ENCODE measurements around the gene CSTB.
A peak's percentile ranks its signal among the peaks of the same experiment; 100 is the strongest.

The CSTB gene

GRCh38 chr21:43789276-43790009, 13.3 kb upstream of the CSTB start, which contains the start of gene RRP1:
Gene RRP1, plus strand, starts transcription at chr21:43789577. Its CDS starts 53 bp downstream, at chr21:43789630.
- DNase-seq = peak; percentile 78 to 91

DNA sequence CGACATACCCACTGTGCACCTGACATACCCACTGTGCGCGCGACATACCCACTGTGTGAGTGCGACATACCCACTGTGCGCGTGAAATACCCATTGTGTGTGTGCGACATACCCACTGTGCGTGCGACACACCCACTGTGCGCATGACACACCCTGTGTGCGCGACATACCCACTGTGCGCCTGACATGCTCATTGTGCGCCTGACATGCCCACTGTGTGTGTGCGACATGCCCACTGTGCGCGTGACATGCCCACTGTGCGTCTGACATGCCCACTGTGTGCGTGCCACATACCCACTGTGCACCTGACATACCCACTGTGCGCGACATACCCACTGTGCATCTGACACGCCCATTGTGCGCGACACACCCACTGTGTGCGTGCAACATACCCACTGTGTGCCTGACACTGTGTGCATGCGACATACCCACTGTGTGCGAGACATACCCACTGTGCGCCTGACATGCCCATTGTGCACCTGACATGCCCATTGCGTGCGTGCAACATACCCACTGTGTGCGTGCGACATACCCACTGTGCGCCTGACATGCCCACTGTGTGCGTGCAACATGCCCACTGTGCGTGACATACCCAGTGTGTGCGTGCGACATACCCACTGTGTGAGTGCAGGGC, 10.8 kb upstream of the CSTB start:
- DNase-seq = no peak

- DNase-seq = no peak
Measured at GRCh38 chr21:43786300-43786806, 10.2 kb upstream of the CSTB start.

DNA sequence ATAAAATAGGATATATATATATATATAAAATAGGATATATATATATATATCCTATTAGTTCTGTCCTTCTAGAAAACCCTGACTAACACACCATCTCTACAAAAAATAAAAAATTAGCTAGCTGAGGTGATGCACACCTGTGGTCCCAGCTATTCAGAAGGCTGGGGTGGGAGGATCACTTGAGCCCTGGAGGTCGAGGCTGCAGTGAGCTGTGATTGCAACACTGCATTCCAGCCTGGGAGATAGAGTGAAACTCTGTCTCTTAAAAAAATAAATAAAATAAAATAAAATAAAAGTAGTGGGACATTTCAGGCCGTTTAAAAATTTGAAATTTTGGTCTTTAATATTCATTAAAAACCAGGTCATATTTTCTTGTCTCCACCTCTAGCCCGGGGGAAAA, 9.0 kb upstream of the CSTB start:
- DNase-seq = no peak

GRCh38 chr21:43783098-43783700, 7.1 kb upstream of the CSTB start:
- DNase-seq = no peak

DNA sequence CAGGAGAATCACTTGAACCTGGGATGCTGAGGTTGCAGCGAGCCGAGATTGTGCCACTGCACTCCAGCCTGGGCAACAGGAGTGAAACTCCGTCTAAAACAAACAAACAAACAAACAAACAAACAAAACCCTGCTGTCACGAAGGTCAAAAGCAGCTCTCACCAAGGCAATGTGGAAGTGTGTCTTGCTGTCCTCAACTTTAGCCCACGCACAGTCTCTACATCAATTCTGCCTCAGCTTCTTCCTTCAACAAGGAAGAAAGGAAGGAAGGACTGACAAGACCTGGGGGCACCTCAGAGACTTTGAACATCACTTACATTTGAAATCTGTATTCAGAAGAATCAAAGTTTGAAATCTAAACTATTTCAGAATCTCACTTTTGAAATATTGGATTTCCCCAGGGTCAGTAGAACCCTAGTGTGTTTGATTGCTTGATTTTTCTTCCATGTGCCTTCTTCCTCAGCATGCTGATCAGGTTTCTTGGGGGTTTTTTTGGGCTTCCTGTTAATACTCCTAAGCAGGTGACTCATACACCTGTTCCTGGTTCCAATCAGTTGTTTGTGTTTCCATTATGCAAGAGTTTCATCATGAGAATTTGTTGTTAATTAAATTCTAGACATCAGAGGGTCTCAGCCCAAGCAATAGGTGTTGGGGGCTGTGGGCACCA, 6.5 kb upstream of the CSTB start:
- DNase-seq = no peak

- DNase-seq = no peak
Measured at GRCh38 chr21:43781846-43782245, 5.7 kb upstream of the CSTB start.

DNA sequence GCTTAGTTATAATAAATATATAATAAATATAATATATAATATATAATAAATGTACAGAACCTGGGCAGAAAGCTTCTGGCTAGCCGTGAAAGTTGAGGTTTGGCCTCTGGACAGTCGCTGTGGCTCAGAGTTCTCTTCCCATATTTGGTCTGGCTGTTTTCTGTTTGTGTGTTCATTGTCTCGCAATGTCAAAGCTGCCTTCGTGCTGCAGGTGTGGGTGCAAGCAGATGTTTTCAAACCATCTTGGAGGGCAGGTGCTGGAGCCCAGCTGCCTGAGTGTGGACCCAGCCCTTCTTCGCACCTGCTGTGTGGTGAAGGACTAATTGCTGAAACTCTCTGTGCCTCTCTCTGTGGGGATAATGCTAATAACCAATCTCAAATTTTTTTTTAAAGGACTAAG, 3.6 kb upstream of the CSTB start:
- DNase-seq = no peak

DNA sequence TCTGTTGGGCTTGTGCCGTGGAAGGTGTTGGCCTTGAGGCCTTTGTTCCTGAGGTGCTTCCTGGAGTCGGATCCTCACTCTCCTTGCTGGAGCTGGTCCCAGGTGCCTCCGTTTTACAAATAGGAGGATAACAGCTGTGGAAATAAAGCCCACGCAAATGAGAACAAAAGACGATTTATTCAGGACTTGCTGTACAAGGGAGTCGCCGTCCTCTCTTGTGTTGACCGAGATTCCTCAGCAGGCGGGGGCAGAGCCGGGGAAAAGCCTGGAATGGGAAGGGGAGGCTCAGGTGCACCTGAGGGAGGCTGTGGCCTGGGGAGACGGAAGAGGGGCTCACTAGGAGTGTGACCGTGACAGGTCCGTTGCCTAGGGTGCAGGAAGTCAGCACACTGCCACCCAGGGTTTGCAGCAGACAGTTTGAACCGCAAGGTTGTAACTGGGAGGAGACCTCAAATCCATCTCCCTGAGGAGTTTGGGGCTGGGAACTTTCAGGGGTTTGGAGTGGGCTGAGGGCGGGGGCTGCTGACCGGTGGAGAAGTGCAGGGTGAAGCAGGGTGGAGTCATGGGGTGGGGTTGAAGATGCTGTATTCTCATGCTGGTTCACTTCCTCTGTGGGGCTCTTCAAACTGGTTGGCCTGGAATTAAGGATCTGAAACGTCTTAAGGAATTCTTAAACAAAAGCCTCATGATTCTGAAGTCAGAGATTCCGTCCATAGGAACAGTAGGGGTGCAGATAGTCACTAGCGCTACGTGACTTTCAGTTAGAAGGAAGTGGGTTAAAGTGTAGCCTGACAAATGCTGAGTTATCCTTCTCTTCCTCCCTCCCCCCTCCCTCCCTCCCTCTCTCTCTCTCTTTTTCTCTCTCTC, 2.6 kb upstream of the CSTB start:
- DNase-seq = no peak

DNA sequence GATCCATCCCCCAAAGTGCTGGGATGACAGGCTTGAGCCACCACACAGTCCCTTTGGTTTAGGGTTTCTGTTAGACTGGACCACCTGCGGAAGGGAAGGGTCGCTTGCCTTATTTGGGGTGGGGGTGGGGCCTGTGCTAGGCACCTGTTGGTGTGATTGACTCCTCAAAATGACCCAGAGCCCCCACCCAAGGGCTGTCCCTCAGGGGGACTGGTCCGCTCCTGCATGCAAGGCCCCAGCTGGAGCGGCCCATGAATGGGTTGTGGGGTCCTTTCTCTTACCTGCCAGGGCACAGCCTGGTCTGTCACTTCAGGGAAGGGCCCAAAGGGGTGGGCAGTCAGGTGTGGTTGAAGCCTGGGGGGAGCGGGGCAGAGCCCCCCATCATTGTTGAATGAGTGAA, 1.8 kb upstream of the CSTB start:
- no peak for DNase-seq

- no peak for DNase-seq
Measured at GRCh38 chr21:43775190-43775589, 918 bp downstream of the CSTB start.

DNA sequence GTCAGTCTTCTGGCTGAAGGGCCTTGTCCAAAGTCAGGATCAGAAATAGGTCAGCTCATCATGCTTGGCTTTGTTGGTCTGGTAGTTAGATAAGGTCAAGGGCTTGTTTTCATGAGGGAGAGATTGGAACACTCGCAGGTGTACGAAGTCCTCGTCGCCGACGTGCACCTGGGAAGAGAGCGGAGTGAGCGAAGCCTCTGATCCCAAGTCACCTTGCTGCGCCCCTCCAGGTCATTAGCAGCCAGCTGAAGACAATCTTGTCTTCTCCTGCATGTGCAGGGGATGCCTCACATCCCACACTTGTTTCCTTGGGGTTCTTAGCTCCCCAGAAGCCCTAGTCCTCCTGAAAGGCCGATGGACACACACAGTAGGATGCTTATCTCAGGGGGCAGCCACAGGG, 1.9 kb downstream of the CSTB start:
- no peak for DNase-seq

- DNase-seq = no peak
Measured at GRCh38 chr21:43772425-43772821, 3.7 kb downstream of the CSTB start.

GRCh38 chr21:43771698-43772424, 4.2 kb downstream of the CSTB start:
- DNase-seq = no peak

GRCh38 chr21:43771199-43771675, 4.9 kb downstream of the CSTB start:
- no peak for DNase-seq

GRCh38 chr21:43770066-43770655, 5.9 kb downstream of the CSTB start:
- DNase-seq = no peak

GRCh38 chr21:43769325-43769958, 6.7 kb downstream of the CSTB start:
- DNase-seq = no peak

GRCh38 chr21:43768868-43769167, 7.3 kb downstream of the CSTB start:
- no peak for DNase-seq

DNA sequence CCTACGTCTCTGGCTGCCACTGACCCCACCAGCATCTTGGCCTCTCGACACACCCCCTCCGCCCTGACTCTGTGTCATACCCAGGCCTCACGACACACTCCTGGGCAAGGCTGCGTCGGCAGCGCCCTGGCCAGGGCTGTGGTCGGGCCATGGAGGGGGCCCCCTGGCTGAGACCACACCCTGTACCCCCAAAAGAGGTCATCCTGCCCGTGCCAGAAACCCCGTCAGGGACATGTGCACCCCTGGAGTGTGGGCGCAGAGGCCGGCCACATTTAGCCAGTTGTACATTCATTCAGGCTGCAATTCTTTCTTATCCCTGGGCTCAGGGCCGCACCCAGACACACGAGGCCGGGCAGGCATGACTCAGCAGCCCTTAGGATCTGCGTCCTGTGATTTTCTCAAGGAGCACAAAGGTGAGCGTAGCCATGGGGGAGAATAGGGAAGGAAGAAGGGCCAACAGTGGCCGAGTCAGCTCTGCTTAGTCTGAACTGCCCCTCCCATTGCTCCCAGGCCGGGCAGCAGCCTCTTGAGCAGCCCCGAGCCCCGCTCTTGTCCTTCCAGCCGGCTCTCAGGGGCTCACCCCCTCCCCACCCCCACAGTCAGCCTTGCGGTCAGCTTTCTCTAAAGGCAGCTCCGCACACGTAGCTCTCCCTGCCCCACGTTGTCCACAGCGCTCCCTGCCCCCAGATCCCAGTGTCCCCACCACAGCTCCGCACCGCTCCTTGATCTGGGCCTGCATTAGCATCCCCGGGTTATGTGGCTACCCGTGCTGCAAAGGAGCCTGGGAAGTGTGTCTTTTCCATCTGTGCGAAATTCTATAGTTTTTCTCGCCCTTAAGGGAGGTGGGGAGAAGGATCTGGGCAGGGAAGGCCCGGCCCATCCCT, 7.9 kb downstream of the CSTB start:
- DNase-seq = no peak

DNA sequence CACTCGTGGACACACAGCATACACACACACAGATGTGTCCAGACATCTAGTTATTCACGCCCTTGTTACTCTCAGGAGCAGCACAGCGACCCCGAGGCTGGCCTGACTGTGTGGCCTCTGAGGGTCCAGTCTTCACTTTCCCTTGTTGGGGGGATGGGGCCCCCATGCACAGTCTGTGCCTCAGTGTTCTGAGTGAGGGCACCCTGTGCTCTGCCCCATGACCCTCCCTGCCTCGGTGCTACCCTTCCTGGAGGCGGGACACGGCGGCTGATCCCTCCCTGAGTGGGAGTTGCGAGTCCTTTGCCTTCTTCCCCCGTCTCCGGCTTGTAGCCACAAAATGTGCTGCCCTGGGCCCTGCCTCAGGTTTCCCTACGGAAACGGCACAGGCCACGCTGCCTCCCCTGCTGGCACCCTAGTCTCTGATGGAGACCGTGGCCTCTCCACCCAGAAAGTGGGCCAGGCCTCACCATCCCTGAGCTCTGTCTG, 8.6 kb downstream of the CSTB start:
- DNase-seq = no peak
